ENCODE measurements around the gene CNFN.

CNFN gene

GRCh38 chr19:42376177-42376555 lies 13.9 kb downstream of the CNFN start:
- in situ Hi-C loops (cut with MboI; ENCODE audit: low sequenced_read_pairs) = no loop called here

DNA sequence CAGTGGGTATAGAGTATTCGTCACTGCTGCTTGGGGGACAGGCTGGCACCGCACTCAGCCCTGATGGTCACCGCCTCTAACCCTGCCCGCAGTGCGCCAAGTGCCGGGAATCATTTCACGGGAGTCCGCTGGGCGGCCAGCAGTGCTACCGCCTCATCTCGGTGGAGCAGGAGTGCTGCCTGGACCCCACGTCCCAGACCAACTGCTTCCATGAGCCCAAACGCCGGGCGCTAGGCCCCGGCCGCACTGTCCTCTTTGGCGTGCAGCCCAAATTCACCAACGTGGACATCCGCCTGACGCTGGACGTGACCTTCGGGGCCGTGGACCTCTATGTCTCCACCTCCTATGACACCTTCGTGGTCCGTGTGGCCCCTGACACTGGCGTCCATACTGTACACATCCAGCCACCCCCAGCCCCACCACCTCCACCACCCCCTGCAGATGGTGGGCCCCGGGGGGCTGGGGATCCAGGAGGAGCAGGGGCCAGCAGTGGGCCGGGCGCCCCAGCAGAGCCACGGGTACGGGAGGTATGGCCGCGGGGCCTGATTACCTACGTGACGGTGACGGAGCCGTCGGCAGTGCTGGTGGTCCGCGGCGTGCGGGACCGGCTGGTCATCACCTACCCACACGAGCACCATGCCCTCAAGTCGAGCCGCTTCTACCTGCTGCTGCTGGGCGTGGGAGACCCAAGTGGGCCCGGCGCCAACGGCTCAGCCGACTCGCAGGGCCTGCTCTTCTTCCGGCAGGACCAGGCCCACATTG lies 14.5 kb downstream of the CNFN start:
- in situ Hi-C loops (cut with MboI; ENCODE audit: low sequenced_read_pairs) = no loop called here

DNA sequence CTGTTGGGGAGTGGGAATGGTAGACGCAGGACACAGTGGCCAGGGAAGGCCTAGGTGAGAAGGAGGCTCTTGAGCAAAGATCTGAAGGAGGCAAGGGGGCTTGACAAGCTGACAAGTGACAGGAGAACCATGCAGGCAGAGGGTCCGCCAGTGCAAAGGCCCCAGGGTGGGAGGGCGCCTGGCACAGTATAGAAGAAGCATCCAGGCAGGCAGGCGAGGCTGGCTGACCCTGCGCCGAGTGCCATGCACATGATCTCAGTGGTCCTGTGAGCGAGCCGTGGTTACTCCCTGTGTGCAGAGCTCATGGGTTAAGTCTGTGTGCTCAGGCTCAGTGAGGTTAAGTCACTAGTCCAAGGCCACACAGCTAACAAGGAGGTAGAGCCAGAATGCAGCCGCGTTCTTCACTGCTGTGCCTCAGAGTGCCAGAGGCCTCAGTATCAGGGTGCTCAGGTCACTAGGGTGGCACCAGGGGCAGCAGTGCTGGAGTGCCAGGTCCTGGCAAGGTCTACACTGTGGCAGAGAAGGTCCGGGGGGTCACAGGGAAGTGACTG lies 15.2 kb downstream of the CNFN start:
- in situ Hi-C loops (cut with MboI; ENCODE audit: low sequenced_read_pairs) = no loop called here

DNA sequence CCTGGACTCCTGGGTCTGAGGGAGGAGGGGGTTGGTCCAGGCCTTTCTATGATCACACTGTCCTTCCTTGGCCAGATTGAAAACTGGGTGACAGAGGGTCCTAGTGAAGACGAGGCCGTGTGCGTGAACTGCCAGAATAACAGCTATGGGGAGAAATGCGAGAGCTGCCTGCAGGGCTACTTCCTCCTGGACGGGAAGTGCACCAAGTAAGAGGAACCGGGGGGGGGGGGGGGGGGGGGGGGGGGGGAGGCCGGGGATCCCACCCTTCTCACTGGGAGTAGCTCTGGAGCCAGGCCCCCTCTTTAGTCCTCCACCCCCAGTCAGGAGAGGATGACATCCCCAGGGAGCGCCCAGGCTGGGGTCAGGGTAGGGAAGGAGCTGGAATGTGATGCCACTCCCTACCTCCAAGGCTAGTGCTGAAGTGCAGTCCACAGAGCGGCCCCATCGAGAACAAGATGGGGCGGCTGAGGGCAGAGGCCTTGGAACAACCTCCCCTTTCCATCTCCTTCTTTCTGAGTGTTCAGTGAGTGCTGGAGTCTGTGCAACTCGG lies 19.4 kb downstream of the CNFN start:
- in situ Hi-C loops (cut with MboI; ENCODE audit: low sequenced_read_pairs) = no loop called here

GRCh38 chr19:42370068-42370520 lies 20.0 kb downstream of the CNFN start:
- in situ Hi-C loops (cut with MboI; ENCODE audit: low sequenced_read_pairs) = no loop called here

DNA sequence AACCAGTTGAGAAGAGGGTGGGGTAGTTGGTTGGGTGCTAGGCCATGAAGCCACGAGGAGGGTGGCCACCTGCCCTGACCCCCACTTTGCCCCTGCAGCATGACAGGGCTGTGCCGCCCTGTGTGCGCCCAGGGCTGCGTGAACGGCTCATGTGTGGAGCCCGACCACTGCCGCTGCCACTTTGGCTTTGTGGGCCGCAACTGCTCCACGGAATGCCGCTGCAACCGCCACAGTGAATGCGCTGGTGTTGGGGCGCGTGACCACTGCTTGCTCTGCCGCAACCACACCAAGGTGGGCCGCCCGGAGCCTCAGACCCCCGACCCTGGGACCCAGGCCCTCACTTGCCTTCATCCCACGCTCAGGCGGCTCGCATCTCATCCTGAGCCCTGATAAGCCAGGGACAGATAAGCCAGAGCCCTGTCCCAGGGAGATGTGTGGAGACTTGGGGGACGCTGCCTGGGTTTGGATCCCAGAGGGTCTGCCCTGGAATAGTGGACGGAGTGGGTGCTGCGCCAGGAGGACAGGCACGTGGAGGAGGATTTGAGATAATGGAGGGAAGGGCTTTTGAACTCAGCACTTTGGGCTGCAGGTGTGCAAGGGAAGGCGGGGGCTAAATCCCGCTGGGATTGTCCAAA lies 20.5 kb downstream of the CNFN start:
- in situ Hi-C loops (cut with MboI; ENCODE audit: low sequenced_read_pairs) = no loop called here

DNA sequence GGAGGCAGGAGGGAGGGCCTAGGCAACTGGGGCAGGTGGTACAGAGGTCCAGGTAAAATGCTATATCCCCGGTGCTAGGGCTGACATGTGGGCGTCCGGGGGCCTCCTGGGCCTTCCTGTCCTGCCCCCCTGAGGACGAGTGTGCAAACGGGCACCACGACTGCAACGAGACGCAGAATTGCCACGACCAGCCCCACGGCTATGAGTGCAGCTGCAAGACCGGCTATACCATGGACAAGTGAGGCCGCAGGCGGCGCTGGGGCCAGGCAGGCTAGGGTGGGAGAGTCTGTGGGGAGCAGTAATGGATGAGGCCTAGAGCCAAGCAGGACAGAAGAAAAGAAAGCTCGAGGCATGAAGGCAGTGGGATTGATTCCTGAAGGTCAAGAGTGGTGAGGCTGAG lies 21.3 kb downstream of the CNFN start:
- in situ Hi-C loops (cut with MboI; ENCODE audit: low sequenced_read_pairs) = no loop called here

DNA sequence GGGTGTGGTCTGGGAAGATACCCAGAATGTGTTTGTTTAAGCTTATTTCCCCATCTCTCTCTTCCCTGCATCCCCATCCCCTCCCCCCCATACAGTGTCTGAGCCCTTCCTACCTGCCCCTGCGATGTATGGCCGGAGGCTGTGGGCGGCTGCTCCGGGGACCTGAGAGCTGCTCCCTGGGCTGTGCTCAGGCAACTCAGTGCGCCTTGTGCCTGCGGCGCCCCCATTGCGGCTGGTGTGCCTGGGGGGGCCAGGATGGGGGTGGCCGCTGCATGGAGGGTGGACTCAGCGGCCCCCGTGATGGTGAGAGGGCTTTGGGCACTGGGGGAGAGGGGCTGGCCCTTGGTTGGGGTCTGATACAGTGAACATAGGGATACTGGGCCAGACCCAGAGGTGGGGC lies 21.7 kb downstream of the CNFN start:
- in situ Hi-C loops (cut with MboI; ENCODE audit: low sequenced_read_pairs) = no loop called here

- in situ Hi-C loops (cut with MboI; ENCODE audit: low sequenced_read_pairs) = no loop called here
Measured at GRCh38 chr19:42367929-42368328, 22.2 kb downstream of the CNFN start.

DNA sequence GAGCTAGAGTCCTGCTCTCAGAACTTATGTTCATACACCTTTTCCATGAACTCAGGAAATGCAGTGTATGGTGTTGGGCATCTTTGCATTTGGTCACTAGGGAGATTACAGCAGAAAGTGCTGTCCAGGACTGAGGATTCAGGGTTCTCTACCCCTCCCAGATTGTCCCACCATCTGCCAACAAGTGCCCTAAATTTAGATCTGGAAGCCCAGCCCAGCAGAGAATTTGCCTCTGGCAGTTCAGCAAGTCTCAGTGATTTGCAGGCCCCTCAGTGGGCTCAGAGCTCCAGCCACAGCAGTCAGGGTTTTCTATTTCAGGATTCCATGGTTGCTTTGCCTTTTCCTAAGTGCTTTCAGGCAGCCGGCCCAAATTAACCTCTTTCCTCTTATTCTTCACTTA lies 23.4 kb downstream of the CNFN start:
- in situ Hi-C loops (cut with MboI; ENCODE audit: low sequenced_read_pairs) = no loop called here

DNA sequence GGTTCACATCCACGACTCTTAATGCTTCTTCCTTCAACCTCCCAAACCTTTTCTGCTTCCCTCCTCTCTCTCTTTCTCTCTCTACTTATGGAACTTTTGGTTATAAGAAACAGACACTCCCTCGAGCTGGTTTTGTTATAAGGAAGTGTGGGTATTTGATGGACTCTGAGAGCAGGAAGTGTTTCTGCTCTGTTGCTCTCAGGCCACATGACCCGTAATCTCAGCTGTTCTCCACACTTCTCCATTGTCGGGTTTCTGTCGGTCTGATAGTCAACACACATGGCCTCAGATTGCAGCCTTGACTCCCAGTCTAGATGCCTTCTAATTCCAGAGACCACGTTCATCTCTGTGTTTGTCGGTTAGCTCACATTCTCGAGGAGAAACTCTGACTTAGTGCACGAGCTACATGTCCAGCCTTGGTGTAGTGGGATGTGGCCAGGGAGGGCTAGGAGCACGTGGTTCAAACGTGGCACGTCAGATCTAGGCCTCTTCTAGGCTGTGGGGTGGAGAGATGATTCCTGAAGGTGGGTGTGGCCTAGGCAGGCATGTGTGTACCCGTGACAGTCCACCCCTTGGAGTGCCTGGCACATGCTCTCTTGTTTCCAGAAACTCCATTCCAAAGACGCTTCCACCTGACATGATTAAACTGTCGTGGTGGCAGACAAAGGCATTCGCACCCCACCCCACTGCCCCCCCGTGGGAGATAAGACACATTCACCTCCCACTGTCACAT lies 26.3 kb downstream of the CNFN start:
- in situ Hi-C loops (cut with MboI; ENCODE audit: low sequenced_read_pairs) = no loop called here

GRCh38 chr19:42362891-42363440 lies 27.1 kb downstream of the CNFN start:
- in situ Hi-C loops (cut with MboI; ENCODE audit: low sequenced_read_pairs) = no loop called here

GRCh38 chr19:42362342-42362741 lies 27.8 kb downstream of the CNFN start:
- in situ Hi-C loops (cut with MboI; ENCODE audit: low sequenced_read_pairs) = no loop called here

DNA sequence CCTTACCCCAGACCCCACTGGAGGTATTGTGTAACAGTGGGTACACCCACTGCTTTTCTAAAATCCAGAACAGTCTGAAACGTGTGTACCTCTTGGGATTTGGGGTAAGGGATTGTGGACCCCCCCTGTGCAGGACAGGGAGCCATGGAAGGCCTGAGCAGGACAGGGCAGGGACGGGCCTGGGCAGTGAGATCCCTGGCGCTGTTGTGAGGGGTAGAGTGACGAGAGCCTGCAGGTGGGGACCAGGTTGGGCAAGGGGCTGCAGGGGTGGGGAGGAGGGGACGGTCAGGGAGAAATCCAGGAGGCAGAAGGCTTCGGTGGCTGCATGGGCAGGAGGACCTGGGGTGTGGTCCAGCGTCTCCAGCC lies 28.6 kb downstream of the CNFN start:
- in situ Hi-C loops (cut with MboI; ENCODE audit: low sequenced_read_pairs) = no loop called here

- in situ Hi-C loops (cut with MboI; ENCODE audit: low sequenced_read_pairs) = no loop called here
Measured at GRCh38 chr19:42360787-42361544, 29.1 kb downstream of the CNFN start.

DNA sequence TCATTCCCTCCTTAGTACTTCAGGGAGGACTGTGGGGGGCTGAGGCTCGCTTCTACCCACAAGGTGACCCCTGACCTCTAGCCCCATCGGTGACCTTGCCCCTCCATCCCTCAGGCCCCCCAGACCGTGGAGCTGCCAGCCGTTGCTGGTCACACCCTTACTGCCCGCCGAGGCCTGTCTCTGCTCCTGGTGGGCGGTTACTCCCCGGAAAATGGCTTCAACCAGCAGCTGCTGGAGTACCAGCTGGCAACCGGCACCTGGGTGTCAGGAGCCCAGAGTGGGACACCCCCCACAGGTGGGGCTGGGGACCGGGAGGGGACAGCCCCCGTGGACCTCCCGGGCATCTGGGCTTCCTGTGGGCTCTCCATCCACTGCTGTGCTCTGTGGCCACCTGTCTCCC lies 32.8 kb downstream of the CNFN start:
- in situ Hi-C loops (cut with MboI; ENCODE audit: low sequenced_read_pairs) = no loop called here

GRCh38 chr19:42356686-42357085 lies 33.4 kb downstream of the CNFN start:
- in situ Hi-C loops (cut with MboI; ENCODE audit: low sequenced_read_pairs) = no loop called here

DNA sequence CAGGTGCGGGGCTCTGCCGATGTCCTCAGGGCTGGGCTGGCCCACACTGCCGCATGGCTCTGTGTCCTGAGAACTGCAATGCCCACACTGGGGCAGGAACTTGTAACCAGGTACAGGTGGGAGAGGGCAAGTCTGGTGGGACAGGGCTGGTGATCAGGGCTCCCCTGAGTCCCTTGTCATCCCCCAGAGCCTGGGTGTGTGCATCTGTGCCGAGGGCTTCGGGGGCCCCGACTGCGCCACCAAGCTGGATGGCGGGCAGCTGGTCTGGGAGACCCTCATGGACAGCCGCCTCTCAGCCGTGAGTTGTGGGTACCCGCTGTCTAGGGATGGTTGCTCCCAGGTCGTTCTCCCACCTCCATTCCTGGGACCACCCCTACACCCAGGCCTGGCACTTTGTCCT lies 34.2 kb downstream of the CNFN start:
- in situ Hi-C loops (cut with MboI; ENCODE audit: low sequenced_read_pairs) = no loop called here

DNA sequence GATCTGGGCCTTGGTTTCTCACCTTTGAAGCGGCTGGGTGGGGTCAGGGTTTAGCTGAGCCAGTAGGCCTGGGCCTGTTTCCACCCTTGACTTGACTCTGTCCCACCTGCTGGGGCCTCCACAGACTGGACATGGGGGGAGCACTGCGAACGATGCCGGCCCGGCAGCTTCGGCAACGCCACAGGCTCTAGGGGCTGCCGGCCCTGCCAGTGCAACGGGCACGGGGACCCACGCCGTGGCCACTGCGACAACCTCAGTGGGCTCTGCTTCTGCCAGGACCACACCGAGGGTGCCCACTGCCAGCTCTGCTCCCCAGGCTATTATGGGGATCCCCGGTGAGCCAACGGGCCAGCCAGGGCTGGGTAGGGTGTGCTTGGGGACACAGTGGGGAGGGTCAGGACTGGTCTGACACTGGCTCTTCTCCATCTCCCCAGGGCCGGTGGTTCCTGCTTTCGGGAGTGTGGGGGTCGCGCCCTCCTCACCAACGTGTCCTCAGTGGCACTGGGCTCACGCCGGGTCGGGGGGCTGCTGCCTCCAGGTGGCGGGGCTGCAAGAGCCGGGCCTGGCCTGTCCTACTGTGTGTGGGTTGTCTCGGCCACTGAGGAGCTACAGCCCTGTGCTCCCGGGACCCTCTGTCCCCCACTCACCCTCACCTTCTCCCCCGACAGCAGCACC lies 36.6 kb downstream of the CNFN start:
- in situ Hi-C loops (cut with MboI; ENCODE audit: low sequenced_read_pairs) = no loop called here
